T follicular helper cell (primary cell): ENCODE results near the gene CEP57.
"Not testable (repeated sequence)": the region's sequence is repeated elsewhere in the genome, so short reads cannot be mapped to it uniquely, and the experiment has no call there.

Experiments used
- DNase-seq: peaks from one replicate; pipeline ENCODE4 v3.0.0-alpha.2; 2020; ENCODE audit warnings: low read depth

Gene CEP57

DNA sequence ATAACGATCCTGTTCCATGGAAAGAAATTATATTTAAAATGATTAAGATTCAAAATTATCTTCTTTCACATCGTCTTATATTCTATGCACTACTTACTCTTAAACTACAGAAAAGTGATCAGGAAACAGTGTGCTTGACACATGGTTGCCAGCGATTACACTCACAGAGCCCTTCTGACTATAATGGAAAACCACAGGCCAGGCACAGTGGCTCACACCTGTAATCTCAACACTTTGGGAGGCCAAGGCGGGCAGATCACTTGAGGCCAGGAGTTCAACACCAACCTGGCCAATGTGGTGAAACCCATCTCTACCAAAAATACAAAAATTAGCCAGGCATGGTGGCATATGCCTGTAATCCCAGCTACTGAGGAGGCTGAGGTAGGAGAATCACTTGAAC lies 69.7 kb downstream of the CEP57 start:
- DNase-seq = not testable (repeated sequence)

DNA sequence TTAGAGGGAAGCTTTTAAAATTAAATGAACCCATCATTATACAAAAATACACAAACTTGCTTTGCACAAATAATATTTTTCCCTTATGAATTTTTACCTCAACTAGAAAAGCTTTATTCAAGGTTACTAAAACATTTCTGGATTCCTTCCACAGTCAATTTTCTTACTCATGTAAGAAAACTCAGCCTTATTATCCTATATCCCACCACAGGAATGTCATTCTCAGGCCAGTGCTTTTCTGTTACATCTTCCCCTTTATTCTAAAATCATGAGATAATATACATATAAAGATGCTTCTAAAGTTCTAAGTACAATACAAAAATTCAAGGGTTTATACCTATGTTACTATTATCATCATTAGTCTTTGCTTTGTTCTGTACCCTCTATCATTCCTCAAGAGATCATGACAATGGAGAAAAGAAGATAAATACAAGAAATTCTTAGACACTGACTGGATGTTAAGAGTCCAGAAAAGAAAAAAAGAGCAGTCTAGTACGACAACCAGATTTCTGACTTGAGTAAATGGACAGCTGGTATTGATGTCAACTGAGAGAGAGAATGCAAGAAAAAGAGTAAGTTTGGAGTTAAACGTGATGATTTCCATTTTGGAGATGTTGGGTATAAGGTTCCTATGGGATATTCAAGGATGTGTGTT lies 73.3 kb downstream of the CEP57 start:
- DNase-seq = no peak

- DNase-seq = no peak
Observed at GRCh38 chr11:95867105-95867504, 76.8 kb downstream of the CEP57 start.

GRCh38 chr11:95870877-95871276 lies 80.6 kb downstream of the CEP57 start:
- not testable (repeated sequence) for DNase-seq

DNA sequence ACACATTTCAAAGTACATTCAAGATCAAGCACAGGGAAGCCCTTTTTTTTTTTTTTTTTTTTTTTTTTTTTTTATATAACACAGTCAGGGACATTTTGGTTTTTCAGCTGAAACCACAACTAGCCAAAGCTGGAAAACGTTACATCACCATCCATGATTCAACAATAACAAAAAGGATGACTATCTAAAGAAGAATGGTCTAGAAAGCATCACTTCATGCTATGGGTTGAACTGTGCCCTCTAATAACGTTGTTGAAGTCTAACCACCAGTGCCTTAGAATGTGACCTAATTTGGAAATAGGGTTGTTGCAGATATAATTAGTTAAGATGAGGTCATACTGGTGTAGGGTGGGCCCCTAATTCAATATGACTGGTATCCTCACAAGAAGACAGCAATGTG lies 87.0 kb downstream of the CEP57 start:
- DNase-seq = no peak
